Suppressor macrophage (primary cell): ENCODE measurements around the gene CHCHD6.
A peak's percentile ranks its signal among the peaks of the same experiment; 100 is the strongest.

ENCODE experiments used
- DNase-seq, 4 experiments: peaks; one replicate each; pipeline ENCODE4 v3.0.0-alpha.2; 2020 to 2022

Gene CHCHD6

DNA sequence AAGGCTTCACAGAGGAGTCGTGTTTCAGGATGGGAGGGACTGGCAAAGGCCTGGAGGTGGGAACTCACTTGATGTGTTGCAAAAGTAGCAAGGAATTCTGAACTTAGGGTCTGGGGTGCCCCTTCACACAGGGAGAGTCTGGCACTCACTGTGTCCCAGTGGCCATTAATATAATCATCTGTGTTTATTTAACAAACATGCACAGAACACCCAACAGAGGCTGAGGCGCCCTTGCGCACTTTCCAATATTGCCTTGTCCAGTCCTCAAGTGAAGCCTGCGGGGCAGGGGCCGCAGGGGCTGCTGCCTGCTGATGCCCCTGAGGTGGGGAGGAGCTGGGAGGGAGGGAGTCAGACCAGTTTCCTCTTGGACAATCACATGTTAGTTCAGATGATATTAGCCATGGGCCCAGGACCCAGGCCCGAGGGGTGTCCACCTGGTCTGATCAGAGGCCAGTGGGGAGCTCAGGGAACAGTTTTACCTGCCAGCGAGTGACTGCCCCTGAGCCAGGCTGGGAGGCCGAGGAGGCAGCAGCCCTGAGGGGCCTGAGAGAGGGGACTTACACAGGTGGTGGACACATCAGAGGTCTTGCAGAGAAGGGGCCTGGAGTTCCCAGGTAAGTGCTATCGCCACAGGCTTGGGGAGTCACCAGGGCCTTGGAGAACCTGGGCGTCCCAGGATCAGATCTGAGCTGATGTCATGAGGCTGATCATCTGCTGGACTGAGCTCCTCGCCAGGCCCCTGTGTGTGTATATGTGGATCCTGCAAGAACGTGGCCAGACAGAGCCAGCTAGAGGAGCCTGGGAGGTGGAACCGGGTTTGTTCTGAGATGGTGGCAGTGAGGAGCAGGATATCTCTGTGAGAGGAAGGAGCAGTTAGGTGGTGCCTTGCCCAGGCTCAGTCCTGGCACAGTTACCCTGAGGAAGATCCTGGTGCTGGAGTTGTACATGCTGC, 35.3 kb upstream of the CHCHD6 start:
- DNase-seq = no peak

DNA sequence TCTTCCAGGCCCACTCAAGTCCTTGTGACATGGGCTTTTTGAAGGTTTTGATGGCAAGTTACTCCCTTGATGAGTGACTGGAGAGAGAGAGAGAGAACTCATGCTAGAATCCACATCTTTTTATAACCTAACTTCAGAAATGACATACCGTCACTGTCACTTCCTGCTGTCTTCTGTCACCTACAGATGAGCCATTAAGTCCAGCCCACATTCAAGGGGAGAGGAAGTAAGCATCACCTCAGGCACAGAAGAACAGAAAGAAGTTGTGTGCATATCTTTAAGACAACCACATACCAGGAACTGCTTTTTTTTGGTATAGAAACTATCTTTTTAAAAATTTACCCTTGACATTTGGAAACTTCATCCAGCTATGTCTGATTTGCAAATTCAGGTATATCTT, 32.5 kb upstream of the CHCHD6 start:
- peak in 3 of 4 experiments; percentile 22 to 45 (median 31) for DNase-seq

DNA sequence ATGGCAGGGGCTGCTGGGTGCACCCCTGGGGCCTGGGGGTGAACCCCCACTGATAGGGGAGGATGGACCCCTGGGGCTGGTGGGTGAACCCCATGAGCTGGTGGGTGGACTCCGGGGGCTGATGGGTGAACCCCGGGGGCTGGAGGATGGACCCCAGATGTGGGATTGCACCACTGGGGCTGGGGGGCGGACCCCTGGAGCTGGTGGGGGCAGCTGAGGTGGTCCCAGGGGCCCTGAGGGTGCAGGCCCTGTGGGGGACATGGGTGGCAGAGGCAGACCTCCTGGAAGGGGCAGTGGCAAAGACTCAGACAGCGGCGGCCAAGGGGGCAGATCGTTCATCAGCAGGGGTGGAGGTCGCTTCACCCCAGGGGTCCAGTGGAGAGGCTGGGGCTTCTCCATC, 31.7 kb upstream of the CHCHD6 start:
- DNase-seq = no peak

DNA sequence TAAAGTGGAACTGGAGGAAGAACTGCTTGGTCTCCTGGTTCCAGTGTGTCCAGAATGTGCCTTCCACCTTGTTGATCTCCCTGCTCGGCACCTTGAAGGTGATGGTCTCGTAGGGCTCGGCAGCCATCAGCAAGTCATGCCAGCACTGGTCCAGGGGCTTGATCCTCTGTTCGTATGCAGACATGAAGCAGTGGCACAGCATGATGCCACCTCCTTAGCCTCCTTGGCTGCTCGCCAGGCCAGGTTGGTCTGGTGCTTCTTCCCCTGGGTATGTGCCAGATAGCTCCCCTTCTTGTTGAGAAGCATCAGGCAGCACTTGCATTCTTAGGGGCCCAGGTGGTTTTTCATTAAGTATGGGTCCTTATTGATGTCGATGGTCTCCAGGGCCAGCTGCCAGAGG, 31.3 kb upstream of the CHCHD6 start:
- no peak for DNase-seq

DNA sequence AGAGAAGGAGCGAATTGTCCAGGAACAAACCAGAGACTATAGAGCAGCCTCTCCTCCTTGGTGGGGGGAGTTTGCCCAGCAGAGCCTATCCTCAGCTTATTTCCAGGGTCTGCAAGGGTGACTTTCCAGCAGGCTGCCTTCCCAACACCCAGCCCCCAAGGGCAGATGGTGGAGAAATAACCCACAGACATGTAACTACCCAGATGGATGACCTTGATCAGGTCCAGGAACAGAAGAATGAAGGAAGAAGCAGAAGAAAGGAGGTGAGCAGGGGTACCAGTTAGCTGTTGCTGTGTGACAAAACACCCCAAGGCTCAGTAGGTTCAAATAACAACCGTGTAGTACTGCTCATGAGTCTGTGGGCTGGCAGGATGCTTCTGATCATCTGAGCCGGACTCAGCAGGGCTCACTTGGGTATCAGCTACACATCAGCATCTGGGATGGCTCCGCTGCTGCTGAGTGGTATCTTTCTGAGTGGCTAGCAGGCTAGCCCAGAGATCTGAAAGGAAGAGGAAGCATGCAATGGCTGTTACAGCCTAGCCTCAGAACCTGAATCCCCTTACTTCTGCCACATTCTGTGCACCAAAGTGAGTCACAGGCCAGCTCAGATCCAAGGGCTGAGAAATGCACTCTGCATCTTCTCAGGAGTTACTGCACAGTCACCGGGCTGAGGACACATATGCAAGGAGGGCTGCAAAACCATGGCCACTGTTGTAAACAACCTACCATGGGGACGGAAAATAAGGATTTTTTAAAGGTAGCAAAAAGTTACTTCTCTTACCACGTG, 26.9 kb upstream of the CHCHD6 start:
- DNase-seq = peak in 3 of 4 experiments; percentile 13 to 28 (median 20)

DNA sequence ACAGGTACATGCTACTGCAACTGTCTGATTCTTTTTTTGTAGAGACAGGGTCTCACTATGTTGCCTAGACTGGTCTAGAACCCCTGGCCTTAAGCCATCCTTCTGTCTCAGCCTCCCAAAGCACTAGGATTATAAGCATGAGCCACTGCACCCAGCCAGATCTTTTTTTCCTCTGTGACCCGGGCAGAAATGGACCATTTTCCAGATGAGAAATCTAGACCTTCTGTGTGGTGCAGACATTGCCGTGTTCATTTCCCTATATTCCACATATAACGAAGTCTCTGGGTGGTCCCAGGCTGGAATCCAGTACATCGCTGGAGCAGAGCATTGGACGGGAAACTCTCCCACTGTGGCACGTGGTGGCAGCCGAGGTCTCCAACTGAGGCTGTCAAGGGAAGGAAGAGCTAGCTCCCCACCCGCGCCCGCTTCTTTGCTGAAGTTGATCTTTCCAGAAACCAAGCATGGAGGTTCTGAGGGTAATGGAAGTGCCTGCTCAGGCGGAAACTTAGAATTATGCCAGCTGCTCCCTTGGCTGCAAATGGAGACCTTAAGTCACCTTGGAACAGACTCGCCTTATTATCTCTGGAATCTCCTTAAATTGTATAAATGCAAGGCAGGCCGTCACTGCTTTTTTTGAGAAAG, 26.1 kb upstream of the CHCHD6 start:
- no peak for DNase-seq

DNA sequence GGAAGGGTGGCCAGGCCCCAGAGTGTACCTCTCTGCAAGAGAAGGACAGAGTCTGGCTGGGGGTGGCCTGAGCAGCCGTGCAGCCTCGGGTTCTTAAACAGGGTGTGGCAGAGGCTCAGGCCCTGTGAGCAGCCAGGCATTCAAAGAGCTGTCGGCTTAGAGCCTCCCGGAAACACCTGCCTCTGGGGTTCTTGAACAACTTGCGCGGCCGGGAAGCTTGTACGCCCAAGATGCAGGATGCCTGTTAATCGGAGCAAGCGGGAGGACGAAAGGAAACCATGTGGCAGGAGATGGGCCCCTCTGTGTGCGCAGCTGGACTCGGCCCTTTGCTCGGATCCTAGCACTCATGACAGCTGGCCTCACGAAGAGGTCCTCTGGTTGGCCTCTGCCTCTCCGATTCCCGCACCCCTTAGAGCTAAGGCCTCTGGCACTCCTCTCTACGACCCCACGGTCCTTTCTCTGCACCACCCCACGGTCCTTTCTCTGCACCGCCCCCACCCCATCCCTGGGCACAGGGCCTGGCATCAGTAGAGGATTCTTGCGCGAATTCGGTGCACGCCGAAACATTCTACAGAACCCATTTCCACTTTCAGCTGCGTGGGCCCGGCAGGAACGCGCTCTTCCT, 25.2 kb upstream of the CHCHD6 start:
- no peak for DNase-seq

DNA sequence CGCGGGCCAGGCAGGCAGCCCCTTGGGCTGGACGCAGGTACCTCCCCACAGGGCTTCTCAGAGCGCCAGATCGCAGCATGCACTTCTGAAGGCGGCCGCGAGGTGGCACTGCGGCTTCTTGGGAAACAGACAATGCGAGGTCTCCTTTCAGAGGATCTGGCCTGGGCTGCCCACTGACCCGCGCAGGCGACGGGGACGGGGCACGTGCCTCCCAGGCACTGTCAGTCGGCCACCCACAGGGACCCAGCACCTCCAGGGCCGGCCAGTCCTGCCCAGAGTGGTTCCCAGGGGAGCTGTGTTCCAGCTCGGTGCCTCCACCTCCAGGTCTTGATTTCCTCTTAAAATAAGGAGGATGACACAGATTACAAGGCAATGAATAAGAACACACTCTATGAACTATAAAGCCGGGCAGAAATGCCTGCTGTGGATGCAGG, 24.7 kb upstream of the CHCHD6 start:
- DNase-seq = peak; percentile 82 to 94 (median 87)

DNA sequence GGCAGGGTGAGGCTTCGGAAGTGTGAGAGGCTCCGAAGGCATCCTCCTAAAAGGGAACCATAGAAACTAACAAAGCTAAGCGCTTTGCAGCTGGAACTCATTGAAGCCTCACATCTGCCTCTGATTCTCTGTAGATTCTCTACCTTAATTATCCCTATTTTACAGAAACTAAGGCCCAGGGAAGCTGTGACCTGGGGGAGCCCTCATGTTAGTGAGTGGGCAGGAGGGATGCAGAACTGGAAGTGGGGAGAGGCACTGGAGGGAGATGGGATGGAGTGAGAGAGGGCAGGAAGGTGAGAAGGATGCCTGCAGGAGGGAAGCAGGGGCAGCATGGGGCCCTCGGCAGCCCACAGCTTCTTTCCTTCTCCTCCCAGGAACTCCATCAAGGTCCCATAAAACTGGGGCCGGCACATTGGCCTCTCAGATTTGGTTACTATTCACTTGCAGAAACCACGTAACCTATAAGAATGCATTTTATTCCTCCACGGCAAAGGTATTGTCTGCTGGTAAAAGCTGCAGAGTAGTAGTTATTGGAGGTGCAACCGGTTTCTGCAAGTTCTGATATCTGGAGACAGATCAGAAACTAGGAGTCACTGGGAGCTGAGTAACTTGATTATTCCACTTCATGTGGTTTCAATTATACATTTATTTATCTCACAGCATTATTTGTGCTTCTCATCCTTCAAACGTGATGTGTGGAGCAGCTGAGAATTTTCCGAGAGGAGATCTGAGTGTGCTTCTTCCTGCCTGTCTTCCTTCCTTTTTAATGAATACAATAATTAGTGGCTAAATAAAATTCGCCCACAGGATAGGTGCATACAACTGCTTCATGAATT, 24.0 kb upstream of the CHCHD6 start:
- DNase-seq = no peak

DNA sequence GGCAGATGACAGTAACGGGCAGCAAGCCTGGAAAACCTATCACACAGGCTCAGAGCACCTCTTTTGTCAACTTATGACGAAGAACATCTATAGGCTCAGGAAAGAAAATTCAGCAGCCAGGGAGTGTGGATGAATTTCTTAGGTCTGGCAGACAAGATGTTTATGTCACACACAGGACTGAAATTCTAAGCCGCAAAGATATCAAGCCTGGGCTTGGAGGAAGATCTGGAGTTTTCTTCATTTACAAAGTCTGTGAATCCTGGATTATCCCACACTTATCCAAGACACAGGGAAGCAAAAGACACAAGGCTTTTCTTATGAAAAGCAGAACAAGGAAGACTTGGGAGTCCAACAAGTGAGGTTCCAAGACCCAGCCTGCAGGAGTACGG, 23.4 kb upstream of the CHCHD6 start:
- DNase-seq = no peak

DNA sequence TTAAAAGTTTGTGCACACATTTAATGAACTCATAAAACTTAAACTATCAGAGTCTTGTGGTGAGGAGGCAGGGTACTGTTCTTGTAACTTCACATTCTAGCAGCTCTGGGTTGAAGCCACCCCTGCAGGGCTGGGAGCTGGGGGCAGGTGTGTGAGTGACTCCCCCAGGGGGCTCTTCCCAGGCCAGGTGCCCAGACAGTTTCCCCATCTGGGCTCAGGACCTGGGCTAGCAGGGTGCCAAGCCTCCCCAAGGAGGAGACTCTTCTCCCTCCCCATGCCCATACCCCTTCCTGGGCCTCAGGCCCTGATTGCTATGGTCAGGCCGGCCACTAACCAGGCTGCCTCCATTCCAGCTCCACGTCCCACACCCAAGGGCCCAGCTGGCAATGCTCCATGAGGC, 22.0 kb upstream of the CHCHD6 start:
- no peak for DNase-seq

DNA sequence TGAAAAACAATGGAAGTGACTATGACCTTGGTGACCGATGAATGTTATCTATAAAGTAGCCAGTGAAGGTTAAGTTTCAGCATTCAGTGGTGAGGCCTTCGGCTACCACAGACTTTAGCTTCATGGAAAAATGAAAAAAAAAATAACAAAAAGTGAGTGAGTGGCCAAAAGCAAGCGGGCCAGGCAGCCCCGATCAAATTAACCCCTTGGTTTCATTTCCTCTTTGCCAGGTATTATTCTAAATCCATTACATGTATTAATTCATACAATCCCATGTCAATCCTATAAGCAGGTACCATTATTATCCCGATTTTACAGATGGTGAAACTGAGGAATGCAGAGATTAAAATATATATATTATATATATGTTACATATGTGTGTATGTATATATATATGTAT, 21.0 kb upstream of the CHCHD6 start:
- DNase-seq = no peak

DNA sequence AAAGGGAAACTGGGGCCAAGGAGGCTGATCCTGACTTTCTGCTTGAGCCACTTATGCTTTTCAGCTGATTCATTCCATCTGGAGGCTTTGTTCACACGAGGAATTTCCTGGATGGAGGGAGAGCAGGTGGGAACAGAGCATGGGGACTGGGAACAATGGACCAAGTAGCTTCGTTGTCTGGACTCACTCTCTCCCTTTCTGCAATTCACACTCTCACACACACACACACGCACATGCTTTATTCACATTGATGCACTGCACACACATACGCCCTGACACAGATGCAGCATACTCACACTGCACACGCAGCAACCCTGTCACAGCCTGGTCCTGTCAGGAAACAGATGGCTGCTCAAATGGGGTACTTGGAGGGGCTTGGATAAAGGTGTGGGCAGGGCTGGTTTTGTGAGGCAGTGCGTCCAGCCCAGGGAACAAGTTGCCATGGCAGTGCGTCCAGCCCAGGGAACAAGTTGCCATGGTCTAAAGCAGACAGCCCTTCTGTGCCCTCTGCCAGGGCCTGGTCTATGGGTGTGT, 19.8 kb upstream of the CHCHD6 start:
- DNase-seq = no peak

DNA sequence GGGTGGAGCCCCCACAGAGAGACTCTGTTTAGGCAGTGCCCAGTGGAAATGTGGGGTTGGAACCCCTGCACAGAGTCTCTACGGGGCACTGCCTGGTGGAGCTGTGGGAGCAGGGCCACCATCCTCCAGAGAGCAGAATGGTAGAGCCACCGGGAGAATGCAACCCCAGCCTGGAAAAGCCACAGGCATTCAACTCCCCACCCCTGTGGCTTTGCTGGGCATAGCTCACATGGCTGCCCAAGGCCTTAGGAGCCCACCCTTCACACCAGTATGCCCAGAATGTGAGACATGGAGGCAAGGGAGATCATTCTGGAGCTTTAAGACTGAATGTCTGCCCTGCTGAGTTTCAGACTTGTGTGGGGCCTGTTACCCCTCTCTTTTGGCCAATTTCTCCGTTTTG, 19.0 kb upstream of the CHCHD6 start:
- no peak for DNase-seq

DNA sequence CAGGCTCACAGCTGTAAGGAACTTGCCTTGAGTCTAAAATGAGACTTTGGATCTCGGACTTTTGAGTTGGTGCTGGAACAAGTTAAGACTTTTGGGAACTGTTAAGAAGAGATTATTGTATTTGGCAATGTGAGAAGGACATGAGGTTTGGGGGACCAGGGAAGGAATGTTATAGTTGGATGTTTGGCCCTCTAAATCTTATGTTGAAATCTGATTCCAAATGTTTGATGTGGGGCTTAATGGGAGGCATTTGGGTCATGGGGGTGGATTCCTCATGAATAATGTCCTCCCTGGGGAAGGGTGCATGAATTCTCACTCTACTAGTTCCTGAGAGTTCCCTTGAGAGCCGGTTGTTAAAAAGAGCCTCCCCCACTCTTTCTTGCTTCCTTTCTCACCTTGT, 18.5 kb upstream of the CHCHD6 start:
- no peak for DNase-seq

DNA sequence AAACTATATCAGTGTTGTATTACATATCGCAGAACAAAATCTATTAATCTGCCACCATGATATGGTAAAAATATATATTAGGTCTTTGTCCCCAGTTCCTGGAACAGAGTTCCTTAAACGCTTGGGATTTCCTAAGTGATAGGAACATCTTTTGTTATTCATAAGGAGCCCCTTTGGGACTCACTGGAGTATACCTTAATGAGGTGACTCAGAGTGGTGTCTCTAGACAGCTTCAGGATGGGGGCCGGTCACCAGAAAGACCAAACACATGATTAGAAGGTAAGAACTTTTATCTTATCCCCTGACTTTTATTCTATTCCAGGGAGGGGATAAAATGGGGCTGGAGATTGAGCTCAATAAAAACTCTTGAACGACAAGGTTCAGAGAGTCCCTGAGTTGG, 12.3 kb upstream of the CHCHD6 start:
- no peak for DNase-seq

DNA sequence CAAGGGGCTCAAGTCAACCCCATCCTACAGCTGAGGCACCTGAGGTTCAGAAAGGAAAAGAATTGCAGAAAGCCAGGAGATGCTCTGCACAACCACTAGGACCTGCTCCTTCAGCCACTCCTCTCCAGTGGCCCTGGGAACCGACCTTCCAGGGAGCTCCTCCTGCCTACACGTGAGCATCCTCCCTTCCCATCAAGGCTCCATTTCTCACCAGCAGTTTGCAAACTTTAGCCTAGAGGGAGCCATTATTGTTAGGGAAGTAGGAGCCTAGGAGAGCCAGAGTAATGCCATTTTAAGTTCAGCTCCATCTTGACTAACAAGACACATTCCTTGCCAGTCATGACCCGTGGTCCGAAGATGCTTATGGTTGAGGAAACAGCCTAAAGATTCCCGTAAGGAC, 11.2 kb upstream of the CHCHD6 start:
- no peak for DNase-seq

DNA sequence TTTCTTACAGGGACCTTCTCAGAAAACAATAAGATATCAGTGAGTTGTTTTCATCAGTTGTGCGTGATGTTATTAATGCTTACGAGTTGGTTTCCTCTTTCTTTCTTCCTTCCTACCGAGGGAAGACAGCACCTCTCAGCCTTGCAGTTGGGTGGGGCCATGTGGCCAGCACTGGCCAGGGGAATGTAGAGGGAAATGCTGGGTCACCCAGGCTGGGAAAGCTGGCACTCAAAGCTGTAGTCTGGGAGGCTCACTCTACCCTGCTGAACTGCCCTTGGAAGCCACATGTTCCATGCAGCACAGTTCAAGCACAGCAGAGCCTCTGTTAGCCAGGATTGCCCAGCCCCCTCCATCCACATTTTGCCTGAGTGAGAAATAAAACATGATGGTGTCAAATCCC, 10.1 kb upstream of the CHCHD6 start:
- no peak for DNase-seq

DNA sequence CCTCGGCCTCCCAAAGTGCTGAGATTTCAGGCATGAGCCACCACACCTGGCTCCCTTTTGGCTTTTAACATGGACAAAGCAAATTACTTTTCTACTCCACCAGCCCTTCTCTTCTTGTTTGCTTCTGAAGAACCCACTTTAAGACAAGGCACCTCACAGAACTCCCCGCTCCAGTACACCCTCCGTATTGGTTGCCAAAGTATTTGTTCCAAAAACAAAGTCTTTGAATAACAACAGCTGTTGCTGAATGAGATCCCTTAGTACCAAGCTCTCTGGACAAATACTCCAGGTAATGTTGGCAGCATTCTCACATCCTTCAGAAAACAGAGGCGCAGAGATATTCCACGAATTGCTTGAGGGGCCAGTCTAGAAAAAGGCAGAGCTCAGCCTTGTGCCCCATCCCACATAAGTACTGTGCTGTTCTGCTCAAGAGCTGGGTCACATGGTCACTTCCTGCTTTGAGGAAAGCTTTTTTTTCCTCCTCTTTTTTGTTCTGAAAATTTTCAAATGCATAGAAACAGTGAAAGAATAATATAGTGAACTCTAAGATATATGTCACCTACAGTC, 7.3 kb upstream of the CHCHD6 start:
- peak in 2 of 4 experiments; percentile 18 to 19 for DNase-seq

DNA sequence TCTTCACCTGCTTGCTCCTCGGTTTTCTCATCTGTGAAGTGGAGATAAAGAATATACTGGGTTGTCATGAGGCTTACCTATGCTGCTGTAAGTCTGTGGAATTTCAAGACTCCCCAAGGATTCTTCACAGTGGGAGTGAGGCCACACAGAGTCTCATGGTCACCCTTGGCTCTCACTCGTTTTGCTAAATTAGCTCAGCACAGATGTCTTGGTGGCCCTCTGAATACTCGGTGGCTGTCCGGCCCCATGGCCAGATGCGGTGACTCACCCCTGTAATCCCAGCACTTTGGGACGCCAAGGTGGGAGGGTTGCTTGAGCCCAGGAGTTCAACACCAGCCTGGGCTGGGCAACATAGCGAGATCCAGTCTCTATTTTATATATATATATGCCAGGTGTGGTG, 5.0 kb upstream of the CHCHD6 start:
- no peak for DNase-seq
